IMR-90 (cell line): Measurements from ENCODE around the gene FAF1. TPM values are rescaled to one million over a fixed set of nuclear protein-coding genes. Genes with fewer than 3 reads are reported as not detected.

Experiments
- ATAC-seq: fragments of 200-7000 bp; cut with Tn5 transposase; 2 replicates; pipeline ENCODE4 v1.9.1; 2020; ENCODE audit warnings: low read depth, mild to moderate bottlenecking, moderate library complexity
- BruUV-seq: library from RNA; stranded (reverse); fragments of 400-500 nt; replicated peaks from 2 replicates; lab custom pipeline; 2021; lab: Mats Ljungman, UMichigan
- CTCF ChIA-PET: fragments of 300-600 bp; formaldehyde crosslinking; extraction: SDS; loops from one replicate; lab custom pipeline; 2021; ENCODE audit warnings: antibody characterized with exemption; lab: Yijun Ruan, JAX
- POLR2A ChIA-PET: fragments of 300-600 bp; sonication (Branson Sonifier 250); formaldehyde crosslinking; loops from one replicate; lab custom pipeline; 2022; ENCODE audit warnings: antibody characterized with exemption; ENCODE audit not compliant: unreplicated experiment; lab: Charles Lee
- DNase-seq: peaks from one replicate; pipeline ENCODE4 v3.0.0; 2013
- H2AFZ ChIP-seq: replicated peaks from 2 replicates; pipeline ENCODE3; 2013; ENCODE audit warnings: low read length, mild to moderate bottlenecking; ENCODE audit not compliant: poor library complexity
- H2AK5ac ChIP-seq: 2 replicates; pipeline ENCODE4 v1.6.1; 2013; ENCODE audit warnings: low read depth, low read length, inconsistent platforms
- H2AK9ac ChIP-seq: replicated peaks from 2 replicates; pipeline ENCODE3; 2013; ENCODE audit warnings: mild to moderate bottlenecking, low read depth, low read length, moderate library complexity; ENCODE audit not compliant: poor library complexity
- H2BK120ac ChIP-seq: 2 replicates; pipeline ENCODE4 v1.6.1; 2013; ENCODE audit warnings: low read depth, low read length, inconsistent platforms
- H2BK15ac ChIP-seq: 3 replicates; pipeline ENCODE4 v1.6.1; 2013; ENCODE audit warnings: low read depth, low read length, inconsistent platforms
- H2BK20ac ChIP-seq: 2 replicates; pipeline ENCODE4 v1.6.1; 2013; ENCODE audit warnings: low read depth, mild to moderate bottlenecking, inconsistent platforms, low read length, moderate library complexity
- H2BK5ac ChIP-seq: 2 replicates; pipeline ENCODE4 v1.6.1; 2013; ENCODE audit warnings: mild to moderate bottlenecking, low read depth, low read length, inconsistent platforms; ENCODE audit not compliant: poor library complexity, severe bottlenecking
- H3K14ac ChIP-seq: replicated peaks from 2 replicates; pipeline ENCODE4 v1.6.1; 2013; ENCODE audit warnings: low read depth, low read length, inconsistent platforms
- H3K18ac ChIP-seq: 2 replicates; pipeline ENCODE4 v1.6.1; 2013; ENCODE audit warnings: low read depth, low read length, control low read depth
- H3K23ac ChIP-seq: 2 replicates; pipeline ENCODE4 v1.6.1; 2013; ENCODE audit warnings: low read depth, low read length, inconsistent platforms
- H3K27ac ChIP-seq: 2 replicates; pipeline ENCODE4 v1.5.1; 2013; ENCODE audit warnings: mild to moderate bottlenecking, control low read depth, low read length; ENCODE audit not compliant: insufficient read depth
- H3K27me3 ChIP-seq: 2 replicates; pipeline ENCODE4 v1.6.1; 2013; ENCODE audit warnings: low read length; ENCODE audit not compliant: control insufficient read depth, insufficient read depth
- H3K36me3 ChIP-seq: 2 replicates; pipeline ENCODE4 v1.6.1; 2013; ENCODE audit warnings: low read length, mixed read lengths; ENCODE audit not compliant: control insufficient read depth, insufficient read depth
- H3K4ac ChIP-seq: 2 replicates; pipeline ENCODE4 v1.6.1; 2013; ENCODE audit warnings: low read depth, low read length, inconsistent platforms
- H3K4me1 ChIP-seq: 2 replicates; pipeline ENCODE4 v1.6.1; 2013; ENCODE audit warnings: low read length, mixed read lengths; ENCODE audit not compliant: control insufficient read depth, insufficient read depth
- H3K4me2 ChIP-seq: 2 replicates; pipeline ENCODE4 v1.6.1; 2013; ENCODE audit warnings: low read depth, mild to moderate bottlenecking, control low read depth, low read length, moderate library complexity
- H3K4me3 ChIP-seq: 2 replicates; pipeline ENCODE4 v1.5.1; 2013; ENCODE audit warnings: low read depth, mild to moderate bottlenecking, control low read depth, low read length, moderate library complexity; ENCODE audit not compliant: insufficient read depth
- H3K56ac ChIP-seq: 2 replicates; pipeline ENCODE4 v1.6.1; 2013; ENCODE audit warnings: low read length, inconsistent platforms; ENCODE audit not compliant: insufficient read depth; ENCODE audit errors: extremely low read depth
- H3K79me1 ChIP-seq, 2 experiments: 2 replicates each; pipeline ENCODE4 v1.6.1; 2013; ENCODE audit warnings: low read length in 2 of 2, inconsistent platforms in 1 of 2, low read depth in 1 of 2
- H3K9ac ChIP-seq: 2 replicates; pipeline ENCODE4 v1.6.1; 2013; ENCODE audit warnings: low read depth, low read length, control low read depth
- H3K9me1 ChIP-seq: 2 replicates; pipeline ENCODE4 v1.6.1; 2013; ENCODE audit warnings: low read length, inconsistent platforms; ENCODE audit not compliant: insufficient read depth
- H3K9me3 ChIP-seq: 2 replicates; pipeline ENCODE4 v1.6.1; 2013; ENCODE audit warnings: low read length; ENCODE audit not compliant: control insufficient read depth, insufficient read depth
- H4K20me1 ChIP-seq: 2 replicates; pipeline ENCODE4 v1.6.1; 2013; ENCODE audit warnings: low read length, inconsistent platforms; ENCODE audit not compliant: insufficient read depth
- H4K5ac ChIP-seq: 2 replicates; pipeline ENCODE4 v1.6.1; 2013; ENCODE audit warnings: mild to moderate bottlenecking, low read depth, low read length, control low read depth
- H4K8ac ChIP-seq, 2 experiments: 2 replicates each; pipeline ENCODE4 v1.6.1; 2013; ENCODE audit warnings: low read depth in 2 of 2, low read length in 2 of 2, control low read depth in 1 of 2, inconsistent platforms in 1 of 2
- H4K91ac ChIP-seq: 2 replicates; pipeline ENCODE4 v1.6.1; 2013; ENCODE audit warnings: low read depth, low read length, inconsistent platforms; ENCODE audit not compliant: insufficient read depth
- BHLHE40 ChIP-seq: fragments of 150-350 bp; IDR thresholded peaks from 2 replicates; pipeline ENCODE4 v1.6.1; 2016; ENCODE audit warnings: mild to moderate bottlenecking, low read depth, low read length
- CEBPB ChIP-seq: IDR thresholded peaks from 2 replicates; pipeline ENCODE4 v1.6.1; 2012; ENCODE audit warnings: low read depth, low read length, improper control_type of control experiment
- CHD1 ChIP-seq: IDR thresholded peaks from 2 replicates; pipeline ENCODE4 v1.6.1; 2012; ENCODE audit warnings: low read depth, low read length, improper control_type of control experiment
- FOS ChIP-seq: fragments of 150-350 bp; IDR thresholded peaks from 2 replicates; pipeline ENCODE4 v1.6.1; 2016; ENCODE audit warnings: low read depth, low read length
- MAFK ChIP-seq: IDR thresholded peaks from 2 replicates; pipeline ENCODE4 v1.6.1; 2012; ENCODE audit warnings: low read depth, low read length, improper control_type of control experiment
- MAZ ChIP-seq: IDR thresholded peaks from 2 replicates; pipeline ENCODE4 v1.6.1; 2012; ENCODE audit warnings: low read depth, mild to moderate bottlenecking, low read length, improper control_type of control experiment, moderate library complexity, borderline replicate concordance
- MXI1 ChIP-seq: IDR thresholded peaks from 2 replicates; pipeline ENCODE4 v1.6.1; 2012; ENCODE audit warnings: low read depth, mild to moderate bottlenecking, low read length, moderate library complexity, borderline replicate concordance
- NFE2L2 ChIP-seq: fragments of 150-350 bp; IDR thresholded peaks from 2 replicates; pipeline ENCODE4 v1.6.1; 2016; ENCODE audit warnings: low read depth, mild to moderate bottlenecking, low read length
- POLR2A ChIP-seq: IDR thresholded peaks from 2 replicates; pipeline ENCODE4 v1.6.1; 2012; ENCODE audit warnings: mild to moderate bottlenecking, low read depth, low read length
- RAD21 ChIP-seq: IDR thresholded peaks from 2 replicates; pipeline ENCODE4 v1.6.1; 2012; ENCODE audit warnings: low read length, improper control_type of control experiment
- RCOR1 ChIP-seq: IDR thresholded peaks from 2 replicates; pipeline ENCODE4 v1.6.1; 2012; ENCODE audit warnings: mild to moderate bottlenecking, low read length, improper control_type of control experiment; ENCODE audit not compliant: insufficient replicate concordance
- RFX5 ChIP-seq: IDR thresholded peaks from 2 replicates; pipeline ENCODE4 v1.8.0; 2012; ENCODE audit warnings: low read depth, mild to moderate bottlenecking, low read length, moderate library complexity
- SMC3 ChIP-seq: fragments of 150-350 bp; IDR thresholded peaks from 2 replicates; pipeline ENCODE4 v1.6.1; 2016; ENCODE audit warnings: low read depth, mild to moderate bottlenecking, antibody characterized with exemption, low read length, moderate library complexity
- WGBS, 2 experiments: methylation state at CpG; one replicate each; pipeline versions ENCODE4 v1.1.5 to v1.1.7; 2013; ENCODE audit warnings: missing lambda C conversion rate in 2 of 2; ENCODE audit not compliant: insufficient read length in 1 of 2; ENCODE audit errors: extremely low coverage in 2 of 2; 5-methylcytosine and 5-hydroxymethylcytosine counted together
- dilution Hi-C: fragments of 300-500 bp; cut with HindIII; formaldehyde crosslinking; loops from one replicate; pipeline ENCODE4 v1.14.3; 2018; ENCODE audit warnings: low sequenced_read_pairs; ENCODE audit not compliant: unreplicated experiment
- in situ Hi-C: fragments of 300-500 bp; cut with MboI; formaldehyde crosslinking; loops from 3 replicates; pipeline ENCODE4 v1.14.3; 2019; ENCODE audit warnings: low sequenced_read_pairs, inconsistent platforms, mixed read lengths
- intact Hi-C: fragments of 100-400 bp; cut with micrococcal nuclease; formaldehyde crosslinking; loops from 2 replicates; pipeline ENCODE4 v1.10.0; 2022
- polyA plus RNA-seq, 3 experiments: library from polyadenylated mRNA; depleted of rRNA; stranded (reverse); fragments of >200 nt; gene quantifications; 2 replicates each; pipeline ENCODE4 v1.2.3, GENCODE V29; 2012; ENCODE audit warnings: low replicate concordance in 1 of 3
- total RNA-seq: library from RNA; depleted of rRNA; stranded (reverse); fragments of >200 nt; gene quantifications from 2 replicates; pipeline ENCODE4 v1.2.3, GENCODE V29; 2012
- TF ChIP-seq, protein P1 (sequence below): conservative IDR thresholded peaks from 2 replicates; pipeline ENCODE4 v1.5.1; 2012; ENCODE audit warnings: mild to moderate bottlenecking, low read depth, low read length, improper control_type of control experiment
- TF ChIP-seq, protein P2 (sequence below): fragments of 150-350 bp; IDR thresholded peaks from 2 replicates; pipeline ENCODE4 v1.6.1; 2016; ENCODE audit warnings: low read depth, mild to moderate bottlenecking, low read length, moderate library complexity, borderline replicate concordance
- TF ChIP-seq, protein P3 (sequence below): fragments of 150-350 bp; IDR thresholded peaks from 2 replicates; pipeline ENCODE4 v1.6.1; 2017; ENCODE audit warnings: mild to moderate bottlenecking, antibody characterized with exemption, low read length, low read depth

The FAF1 gene
- total and polyA plus RNA-seq, 2 of the 4 experiments (the other 2 are of a cell fraction): 18.8 to 72.9 TPM

DNA sequence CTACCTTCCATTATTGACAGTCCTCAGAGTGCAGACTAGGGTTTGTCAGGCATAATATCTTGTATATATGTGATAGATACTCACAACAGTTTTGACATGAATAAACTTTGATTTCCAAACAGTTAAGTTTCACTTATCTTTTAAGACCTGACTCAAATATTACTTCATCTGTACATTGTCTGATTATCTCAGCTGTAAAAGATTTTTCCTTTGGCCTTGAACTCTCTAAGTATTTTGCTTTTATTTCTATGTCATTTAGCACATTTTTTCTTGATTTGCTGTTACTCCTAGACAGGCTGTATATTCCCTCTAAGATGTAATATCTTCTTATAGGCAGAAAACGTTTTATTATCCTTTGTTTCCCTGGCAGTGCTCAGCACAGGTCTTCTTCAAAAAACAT is 471.2 kb downstream of the FAF1 start:
- Histone ChIP-seq H3K4me2 (no peak overlapping the region), H2AK5ac (no peak overlapping the region), H4K91ac (no peak overlapping the region), H3K27ac (no peak overlapping the region), H3K14ac (no peak overlapping the region), H2BK20ac (no peak overlapping the region), H2AK9ac (no peak overlapping the region), H3K79me1 (no peaks in the 10 kb centered on the region), H3K4me3 (no peak overlapping the region), H3K9me3 (no peaks in the 10 kb centered on the region), H2BK15ac (no peak overlapping the region), H3K4ac (no peak overlapping the region), H3K4me1 (peaks cover 1% of the 10 kb centered on the region; the same call in 1 of the 2 replicates), H3K18ac (no peak overlapping the region), H2BK120ac (no peak overlapping the region), H3K9me1 (no peaks in the 10 kb centered on the region), H2AFZ (no peak overlapping the region), H3K9ac (no peak overlapping the region), H2BK5ac (no peak overlapping the region), H3K56ac (no peak overlapping the region), H3K36me3 (no peaks in the 10 kb centered on the region), H4K5ac (no peak overlapping the region), H4K20me1 (no peaks in the 10 kb centered on the region), H3K27me3 (no peaks in the 10 kb centered on the region), H4K8ac (no peak overlapping the region), H3K23ac (no peak overlapping the region)
- no CpG with 5 or more reads among the region's 1 CpG for WGBS, 2 experiments
- POLR2A ChIA-PET: no interaction called here
- peak; percentile 32 for DNase-seq
- BruUV-seq: no TSS peak
- no peak for TF ChIP-seq RFX5
- TF ChIP-seq RCOR1: no peak
- TF ChIP-seq CEBPB: no peak
- TF ChIP-seq MAFK: no peak
- TF ChIP-seq FOS: no peak
- TF ChIP-seq SMC3: no peak
- no peak for TF ChIP-seq CHD1
- TF ChIP-seq RAD21: no peak
- TF ChIP-seq, protein P1, sequence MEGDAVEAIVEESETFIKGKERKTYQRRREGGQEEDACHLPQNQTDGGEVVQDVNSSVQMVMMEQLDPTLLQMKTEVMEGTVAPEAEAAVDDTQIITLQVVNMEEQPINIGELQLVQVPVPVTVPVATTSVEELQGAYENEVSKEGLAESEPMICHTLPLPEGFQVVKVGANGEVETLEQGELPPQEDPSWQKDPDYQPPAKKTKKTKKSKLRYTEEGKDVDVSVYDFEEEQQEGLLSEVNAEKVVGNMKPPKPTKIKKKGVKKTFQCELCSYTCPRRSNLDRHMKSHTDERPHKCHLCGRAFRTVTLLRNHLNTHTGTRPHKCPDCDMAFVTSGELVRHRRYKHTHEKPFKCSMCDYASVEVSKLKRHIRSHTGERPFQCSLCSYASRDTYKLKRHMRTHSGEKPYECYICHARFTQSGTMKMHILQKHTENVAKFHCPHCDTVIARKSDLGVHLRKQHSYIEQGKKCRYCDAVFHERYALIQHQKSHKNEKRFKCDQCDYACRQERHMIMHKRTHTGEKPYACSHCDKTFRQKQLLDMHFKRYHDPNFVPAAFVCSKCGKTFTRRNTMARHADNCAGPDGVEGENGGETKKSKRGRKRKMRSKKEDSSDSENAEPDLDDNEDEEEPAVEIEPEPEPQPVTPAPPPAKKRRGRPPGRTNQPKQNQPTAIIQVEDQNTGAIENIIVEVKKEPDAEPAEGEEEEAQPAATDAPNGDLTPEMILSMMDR: no peak
- TF ChIP-seq MAZ: no peak
- no peak for TF ChIP-seq POLR2A
- no peak for TF ChIP-seq BHLHE40
- TF ChIP-seq NFE2L2: no peak
- TF ChIP-seq, protein P2, sequence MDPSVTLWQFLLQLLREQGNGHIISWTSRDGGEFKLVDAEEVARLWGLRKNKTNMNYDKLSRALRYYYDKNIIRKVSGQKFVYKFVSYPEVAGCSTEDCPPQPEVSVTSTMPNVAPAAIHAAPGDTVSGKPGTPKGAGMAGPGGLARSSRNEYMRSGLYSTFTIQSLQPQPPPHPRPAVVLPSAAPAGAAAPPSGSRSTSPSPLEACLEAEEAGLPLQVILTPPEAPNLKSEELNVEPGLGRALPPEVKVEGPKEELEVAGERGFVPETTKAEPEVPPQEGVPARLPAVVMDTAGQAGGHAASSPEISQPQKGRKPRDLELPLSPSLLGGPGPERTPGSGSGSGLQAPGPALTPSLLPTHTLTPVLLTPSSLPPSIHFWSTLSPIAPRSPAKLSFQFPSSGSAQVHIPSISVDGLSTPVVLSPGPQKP: no peak
- no peak for TF ChIP-seq MXI1
- TF ChIP-seq, protein P3, sequence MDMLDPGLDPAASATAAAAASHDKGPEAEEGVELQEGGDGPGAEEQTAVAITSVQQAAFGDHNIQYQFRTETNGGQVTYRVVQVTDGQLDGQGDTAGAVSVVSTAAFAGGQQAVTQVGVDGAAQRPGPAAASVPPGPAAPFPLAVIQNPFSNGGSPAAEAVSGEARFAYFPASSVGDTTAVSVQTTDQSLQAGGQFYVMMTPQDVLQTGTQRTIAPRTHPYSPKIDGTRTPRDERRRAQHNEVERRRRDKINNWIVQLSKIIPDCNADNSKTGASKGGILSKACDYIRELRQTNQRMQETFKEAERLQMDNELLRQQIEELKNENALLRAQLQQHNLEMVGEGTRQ: no peak
- CTCF ChIA-PET: no interaction called here
- peak; percentile 51 for ATAC-seq
- intact Hi-C loops (no loop called here), in situ Hi-C loops (no loop called here), dilution Hi-C loops (no loop called here)
